Endodermal cell (in vitro differentiated cells): Measurements from ENCODE around the gene PLS3. TPM values are rescaled to one million over a fixed set of nuclear protein-coding genes. Genes with fewer than 3 reads are reported as not detected.

ENCODE experiments used
- DNase-seq: peaks from one replicate; pipeline ENCODE4 v3.0.0-alpha.2; 2017
- H3K27ac ChIP-seq: 2 replicates; pipeline ENCODE4 v1.5.1; 2013; ENCODE audit warnings: mild to moderate bottlenecking, low read depth, low read length, moderate library complexity
- H3K27me3 ChIP-seq: 2 replicates; pipeline ENCODE4 v1.6.1; 2013; ENCODE audit warnings: mild to moderate bottlenecking, low read length, moderate library complexity; ENCODE audit not compliant: insufficient read depth, control insufficient read depth, poor library complexity, severe bottlenecking
- H3K36me3 ChIP-seq: 2 replicates; pipeline ENCODE4 v1.7.0; 2013; ENCODE audit warnings: mild to moderate bottlenecking, low read length, moderate library complexity; ENCODE audit not compliant: control insufficient read depth, insufficient read depth
- H3K4me1 ChIP-seq: one replicate; pipeline ENCODE4 v1.7.0; 2013; ENCODE audit warnings: low read length; ENCODE audit not compliant: control insufficient read depth, insufficient read depth
- H3K4me3 ChIP-seq: 2 replicates; pipeline ENCODE4 v1.5.1; 2013; ENCODE audit warnings: mild to moderate bottlenecking, low read length, moderate library complexity
- H3K9ac ChIP-seq: 2 replicates; pipeline ENCODE4 v1.6.1; 2013; ENCODE audit warnings: mild to moderate bottlenecking, low read length, moderate library complexity; ENCODE audit not compliant: poor library complexity, severe bottlenecking; ENCODE audit errors: extremely low read depth
- H3K9me3 ChIP-seq: 2 replicates; pipeline ENCODE4 v1.6.1; 2013; ENCODE audit warnings: mild to moderate bottlenecking, low read length, moderate library complexity; ENCODE audit not compliant: control insufficient read depth
- H3K27ac Mint-ChIP-seq: 2 replicates; pipeline ENCODE4 v1.8.0; 2020; ENCODE audit warnings: mixed read lengths
- H3K27me3 Mint-ChIP-seq: 2 replicates; pipeline ENCODE4 v1.8.0; 2021; ENCODE audit warnings: mild to moderate bottlenecking, mixed read lengths; ENCODE audit not compliant: insufficient read depth
- H3K36me3 Mint-ChIP-seq: 2 replicates; pipeline ENCODE4 v1.8.0; 2020; ENCODE audit warnings: low read depth, mixed read lengths
- H3K4me1 Mint-ChIP-seq: 2 replicates; pipeline ENCODE4 v1.8.0; 2020; ENCODE audit warnings: mixed read lengths
- H3K4me3 Mint-ChIP-seq: 2 replicates; pipeline ENCODE4 v1.8.0; 2020; ENCODE audit warnings: mild to moderate bottlenecking, moderate library complexity, mixed read lengths
- H3K9me3 Mint-ChIP-seq: 2 replicates; pipeline ENCODE4 v1.8.0; 2020; ENCODE audit warnings: mild to moderate bottlenecking, mixed read lengths
- WGBS, 2 experiments: methylation state at CpG; one replicate each; pipeline versions ENCODE4 v1.1.5 to v1.1.7; 2013; ENCODE audit warnings: missing lambda C conversion rate in 2 of 2, mixed read lengths in 1 of 2; ENCODE audit not compliant: insufficient coverage in 1 of 2, insufficient read length in 1 of 2; 5-methylcytosine and 5-hydroxymethylcytosine counted together
- total RNA-seq, 2 donors: library from RNA; stranded (reverse); fragmentation: NEBNext Ultra II Directional in 1 of 2; extraction: Animal tissue kit (Norgen Biotek cat#: 25700) in 1 of 2; gene quantifications; 2 replicates in 1 of 2; 3 replicates in 1 of 2; pipeline ENCODE4 v1.2.1, GENCODE V29; 2021
- TF ChIP-seq, protein P1 (sequence below): fragments of 200-600 bp; sonication (generic); conservative IDR thresholded peaks from 2 replicates; pipeline ENCODE4 v1.5.0; 2021; ENCODE audit warnings: antibody characterized with exemption, mild to moderate bottlenecking

Gene PLS3
- total RNA-seq, 2 donors from 2014 or later, result 81.6 to 179 TPM

DNA sequence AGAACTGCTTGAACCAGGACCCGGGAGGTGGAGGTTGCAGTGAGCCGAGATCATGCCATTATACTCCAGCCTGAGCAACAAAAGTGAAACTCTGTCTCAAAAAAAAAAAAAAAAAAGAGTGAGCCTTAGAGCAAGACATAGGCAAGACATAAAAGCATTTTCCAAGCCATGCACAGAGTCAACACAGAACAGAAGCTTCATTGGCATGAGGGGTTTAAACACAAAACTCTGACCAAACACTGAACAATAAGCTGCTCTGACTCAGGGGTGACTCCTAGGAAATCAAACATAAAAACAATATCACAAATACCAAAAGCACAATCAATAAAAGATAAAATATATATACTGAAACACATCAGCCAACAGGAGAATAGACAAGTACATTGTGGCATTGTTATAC lies 136.8 kb downstream of the PLS3 start:
- Histone ChIP-seq H3K27me3 (no peaks in the 10 kb centered on the region), H3K4me3 (no peak overlapping the region), H3K9ac (no peak overlapping the region), H3K4me1 (no peaks in the 10 kb centered on the region), H3K9me3 (no peaks in the 10 kb centered on the region), H3K36me3 (no peaks in the 10 kb centered on the region), H3K27ac (no peak overlapping the region)
- Mint-ChIP-seq H3K4me3 (no peak overlapping the region), H3K36me3 (no peaks in the 10 kb centered on the region), H3K27me3 (peaks cover 5% of the 10 kb centered on the region), H3K27ac (no peak overlapping the region), H3K4me1 (peaks cover 37% of the 10 kb centered on the region), H3K9me3 (no peaks in the 10 kb centered on the region)
- WGBS, 2 experiments, result 100% methylated on average over 2 of the region's 2 CpGs; no CpG with 5 or more reads in 1 of the 2 experiments
- TF ChIP-seq, protein P1, sequence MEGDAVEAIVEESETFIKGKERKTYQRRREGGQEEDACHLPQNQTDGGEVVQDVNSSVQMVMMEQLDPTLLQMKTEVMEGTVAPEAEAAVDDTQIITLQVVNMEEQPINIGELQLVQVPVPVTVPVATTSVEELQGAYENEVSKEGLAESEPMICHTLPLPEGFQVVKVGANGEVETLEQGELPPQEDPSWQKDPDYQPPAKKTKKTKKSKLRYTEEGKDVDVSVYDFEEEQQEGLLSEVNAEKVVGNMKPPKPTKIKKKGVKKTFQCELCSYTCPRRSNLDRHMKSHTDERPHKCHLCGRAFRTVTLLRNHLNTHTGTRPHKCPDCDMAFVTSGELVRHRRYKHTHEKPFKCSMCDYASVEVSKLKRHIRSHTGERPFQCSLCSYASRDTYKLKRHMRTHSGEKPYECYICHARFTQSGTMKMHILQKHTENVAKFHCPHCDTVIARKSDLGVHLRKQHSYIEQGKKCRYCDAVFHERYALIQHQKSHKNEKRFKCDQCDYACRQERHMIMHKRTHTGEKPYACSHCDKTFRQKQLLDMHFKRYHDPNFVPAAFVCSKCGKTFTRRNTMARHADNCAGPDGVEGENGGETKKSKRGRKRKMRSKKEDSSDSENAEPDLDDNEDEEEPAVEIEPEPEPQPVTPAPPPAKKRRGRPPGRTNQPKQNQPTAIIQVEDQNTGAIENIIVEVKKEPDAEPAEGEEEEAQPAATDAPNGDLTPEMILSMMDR, result no peak
- DNase-seq, result no peak
